ENCODE measurements around the gene C20orf96.
"Not testable (repeated sequence)": the region's sequence is repeated elsewhere in the genome, so short reads cannot be mapped to it uniquely, and the experiment has no call there.

Gene C20orf96

DNA sequence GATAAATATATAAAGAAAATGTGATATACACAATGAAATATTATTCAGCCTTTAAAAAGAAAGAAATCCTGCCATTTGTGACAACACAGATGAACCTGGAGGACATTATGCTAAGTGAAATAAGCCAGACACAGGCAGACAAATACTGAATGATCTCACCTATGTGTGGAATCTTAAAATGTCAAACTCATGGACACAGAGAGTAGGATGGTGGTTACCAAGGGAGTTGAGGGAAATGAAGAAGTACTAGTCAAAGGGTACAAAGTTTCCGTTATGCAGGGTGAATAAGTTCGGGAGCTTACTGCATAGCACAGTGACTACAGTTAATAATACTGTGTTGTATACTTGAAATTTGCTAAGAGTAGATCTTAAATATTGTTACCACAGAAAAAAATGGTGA, 47.6 kb downstream of the C20orf96 start:
- DNase-seq (ENCODE audit: low read depth), result no peak
- TF ChIP-seq, protein P1, sequence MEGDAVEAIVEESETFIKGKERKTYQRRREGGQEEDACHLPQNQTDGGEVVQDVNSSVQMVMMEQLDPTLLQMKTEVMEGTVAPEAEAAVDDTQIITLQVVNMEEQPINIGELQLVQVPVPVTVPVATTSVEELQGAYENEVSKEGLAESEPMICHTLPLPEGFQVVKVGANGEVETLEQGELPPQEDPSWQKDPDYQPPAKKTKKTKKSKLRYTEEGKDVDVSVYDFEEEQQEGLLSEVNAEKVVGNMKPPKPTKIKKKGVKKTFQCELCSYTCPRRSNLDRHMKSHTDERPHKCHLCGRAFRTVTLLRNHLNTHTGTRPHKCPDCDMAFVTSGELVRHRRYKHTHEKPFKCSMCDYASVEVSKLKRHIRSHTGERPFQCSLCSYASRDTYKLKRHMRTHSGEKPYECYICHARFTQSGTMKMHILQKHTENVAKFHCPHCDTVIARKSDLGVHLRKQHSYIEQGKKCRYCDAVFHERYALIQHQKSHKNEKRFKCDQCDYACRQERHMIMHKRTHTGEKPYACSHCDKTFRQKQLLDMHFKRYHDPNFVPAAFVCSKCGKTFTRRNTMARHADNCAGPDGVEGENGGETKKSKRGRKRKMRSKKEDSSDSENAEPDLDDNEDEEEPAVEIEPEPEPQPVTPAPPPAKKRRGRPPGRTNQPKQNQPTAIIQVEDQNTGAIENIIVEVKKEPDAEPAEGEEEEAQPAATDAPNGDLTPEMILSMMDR (IDR thresholded peaks at IDR 0.05; ENCODE audit: control insufficient read depth, extremely low read depth, insufficient read depth), result no peak
- H3K4me3 ChIP-seq (ENCODE audit: low read depth, low read length), result no peak overlapping the region

- no peak overlapping the region for H3K4me3 ChIP-seq (ENCODE audit: low read depth, low read length)
- TF ChIP-seq, protein P1 (IDR thresholded peaks at IDR 0.05; ENCODE audit: control insufficient read depth, extremely low read depth, insufficient read depth), result no peak
- DNase-seq (ENCODE audit: low read depth), result no peak
Observed at GRCh38 chr20:237929-238328, 52.6 kb downstream of the C20orf96 start.

DNA sequence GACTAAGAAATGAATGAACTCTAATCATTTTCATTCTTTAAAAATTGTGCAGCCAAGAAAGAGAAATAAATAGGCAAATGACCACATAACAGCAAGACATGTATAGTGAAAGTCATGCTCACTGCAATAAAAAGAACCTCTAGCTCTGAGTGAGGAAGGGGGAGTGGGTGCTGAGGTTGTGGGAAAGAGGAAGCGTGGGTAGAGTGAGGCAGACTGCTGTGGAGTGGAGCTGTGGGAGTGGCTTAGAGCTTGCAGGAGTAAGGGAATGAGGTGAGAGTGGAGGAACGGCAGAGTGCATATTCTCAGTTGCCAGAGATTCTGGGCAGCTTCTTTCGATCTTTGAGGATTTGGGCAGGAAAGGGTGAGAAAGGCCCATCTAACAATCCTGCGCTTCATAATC, 53.1 kb downstream of the C20orf96 start:
- H3K4me3 ChIP-seq (ENCODE audit: low read depth, low read length), result no peak overlapping the region
- no peak for DNase-seq (ENCODE audit: low read depth)
- TF ChIP-seq, protein P1 (IDR thresholded peaks at IDR 0.05; ENCODE audit: control insufficient read depth, extremely low read depth, insufficient read depth), result no peak

DNA sequence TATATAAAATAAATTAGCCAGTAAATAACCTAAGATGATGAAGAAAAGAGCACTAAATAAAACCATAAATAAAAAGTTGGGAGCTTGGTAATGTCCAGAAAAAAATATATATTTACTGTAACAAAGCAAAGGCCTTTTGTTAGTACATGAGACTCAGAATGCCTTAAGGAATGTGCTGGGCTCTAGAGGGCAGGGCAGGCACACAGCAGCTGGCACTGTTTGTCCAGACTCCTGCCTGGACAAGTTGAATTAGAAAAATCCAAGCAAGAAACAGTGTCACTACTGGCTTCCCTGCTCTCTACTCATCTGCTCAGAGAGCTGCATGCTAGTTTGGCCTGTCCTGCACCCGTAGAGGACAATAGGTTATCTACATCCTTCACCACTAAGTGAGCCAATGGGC, 54.7 kb downstream of the C20orf96 start:
- TF ChIP-seq, protein P1 (IDR thresholded peaks at IDR 0.05; ENCODE audit: control insufficient read depth, extremely low read depth, insufficient read depth), result peak; percentile 89
- DNase-seq (ENCODE audit: low read depth), result peak; percentile 61
- H3K4me3 ChIP-seq (ENCODE audit: low read depth, low read length), result no peak overlapping the region

GRCh38 chr20:227439-228105, 63.0 kb downstream of the C20orf96 start:
- H3K4me3 ChIP-seq (ENCODE audit: low read depth, low read length), result no peak overlapping the region
- TF ChIP-seq, protein P1 (IDR thresholded peaks at IDR 0.05; ENCODE audit: control insufficient read depth, extremely low read depth, insufficient read depth), result no peak
- DNase-seq (ENCODE audit: low read depth), result no peak

- no peak for DNase-seq (ENCODE audit: low read depth)
- TF ChIP-seq, protein P1 (IDR thresholded peaks at IDR 0.05; ENCODE audit: control insufficient read depth, extremely low read depth, insufficient read depth), result no peak
- no peak within 1 kb of the TSS for H3K4me3 ChIP-seq (ENCODE audit: low read depth, low read length)
Observed at GRCh38 chr20:226958-227357, 63.6 kb downstream of the C20orf96 start, which contains the start of gene DEFB129. TSS of gene DEFB129 (plus strand) at chr20:227258. CDS start at chr20:227289, 31 bp downstream.

- not testable (repeated sequence) for DNase-seq (ENCODE audit: low read depth)
Observed at GRCh38 chr20:225879-226278, 64.7 kb downstream of the C20orf96 start.

More at GRCh38 chr20:225879-226278, 64.7 kb downstream of the C20orf96 start:
- H3K4me3 ChIP-seq (ENCODE audit: low read depth, low read length), result not testable (repeated sequence)

All from LNCaP clone FGC (cell line).